HG02884 (cell line): ENCODE data around the gene TMEM255B.
"Not testable (repeated sequence)": the region's sequence is repeated elsewhere in the genome, so short reads cannot be mapped to it uniquely, and the experiment has no call there.

ENCODE experiments used
- ATAC-seq: cut with Tn5 transposase; IDR thresholded peaks from one replicate; pipeline ENCODE4 v1.9.1; 2021; ENCODE audit warnings: mild to moderate bottlenecking, moderate library complexity; ENCODE audit not compliant: unreplicated experiment

Gene TMEM255B

GRCh38 chr13:113785051-113786010, 26.3 kb downstream of the TMEM255B start:
- no peak for ATAC-seq

- ATAC-seq: no peak
These were observed 27.3 kb downstream of the TMEM255B start for GRCh38 chr13:113786262-113786841.

GRCh38 chr13:113787694-113788093, 28.7 kb downstream of the TMEM255B start:
- ATAC-seq: no peak

GRCh38 chr13:113788413-113789135, 29.5 kb downstream of the TMEM255B start:
- ATAC-seq: no peak

GRCh38 chr13:113789167-113789566, 30.1 kb downstream of the TMEM255B start:
- ATAC-seq: no peak

- ATAC-seq: not testable (repeated sequence)
These were observed 30.9 kb downstream of the TMEM255B start for GRCh38 chr13:113789931-113790330.

GRCh38 chr13:113791226-113791625, 32.2 kb downstream of the TMEM255B start:
- ATAC-seq: no peak

- no peak for ATAC-seq
These were observed 32.7 kb downstream of the TMEM255B start for GRCh38 chr13:113791761-113792160.

- ATAC-seq: no peak
These were observed 33.3 kb downstream of the TMEM255B start for GRCh38 chr13:113792236-113792770.

GRCh38 chr13:113792886-113793717, 34.1 kb downstream of the TMEM255B start:
- no peak for ATAC-seq

- ATAC-seq: no peak
These were observed 34.7 kb downstream of the TMEM255B start for GRCh38 chr13:113793718-113794085.

- no peak for ATAC-seq
These were observed 35.1 kb downstream of the TMEM255B start for GRCh38 chr13:113794086-113794485.

- no peak for ATAC-seq
These were observed 35.7 kb downstream of the TMEM255B start for GRCh38 chr13:113794764-113795173.

GRCh38 chr13:113795362-113795761, 36.3 kb downstream of the TMEM255B start:
- not testable (repeated sequence) for ATAC-seq

- no peak for ATAC-seq
These were observed 37.4 kb downstream of the TMEM255B start for GRCh38 chr13:113796211-113796963.

- ATAC-seq: no peak
These were observed 38.1 kb downstream of the TMEM255B start for GRCh38 chr13:113796964-113797676.

GRCh38 chr13:113798200-113798811, 39.3 kb downstream of the TMEM255B start:
- ATAC-seq: no peak

- ATAC-seq: no peak
These were observed 41.5 kb downstream of the TMEM255B start for GRCh38 chr13:113800576-113800926.
